Caco-2 (cell line): ENCODE results near the gene NDST1. TPM values are rescaled to one million over a fixed set of nuclear protein-coding genes. Genes with fewer than 3 reads are reported as not detected.

Experiments used
- BruUV-seq: library from RNA; stranded (reverse); fragments of 400-500 nt; replicated peaks from 2 replicates; lab custom pipeline; 2021; lab: Mats Ljungman, UMichigan
- CTCF ChIA-PET: fragments of 300-600 bp; sonication (Branson Sonifier 250); formaldehyde crosslinking; loops from one replicate; lab custom pipeline; 2022; ENCODE audit warnings: antibody characterized with exemption; lab: Charles Lee
- POLR2A ChIA-PET: fragments of 300-600 bp; sonication (Branson Sonifier 250); formaldehyde crosslinking; loops from one replicate; lab custom pipeline; 2022; ENCODE audit warnings: antibody characterized with exemption; lab: Charles Lee
- DNase-seq, 2 experiments: peaks; one replicate each; pipeline versions ENCODE4 v3.0.0 to v3.0.0-alpha.2; 2020 to 2022
- H3K27me3 ChIP-seq: replicated peaks from 2 replicates; pipeline ENCODE4 v1.6.0; 2011; ENCODE audit warnings: low read length; ENCODE audit not compliant: control insufficient read depth, insufficient read depth
- H3K36me3 ChIP-seq: 2 replicates; pipeline ENCODE4 v1.5.1; 2011; ENCODE audit warnings: low read length; ENCODE audit not compliant: control insufficient read depth, insufficient read depth
- H3K4me1 ChIP-seq: fragments of 250-450 bp; sonication (Bioruptor Pico); 2 replicates; pipeline ENCODE4 v1.5.1; 2020; ENCODE audit warnings: mild to moderate bottlenecking
- H3K4me3 ChIP-seq: 2 replicates; pipeline ENCODE4 v1.5.1; 2011; ENCODE audit warnings: low read depth, mild to moderate bottlenecking, control low read depth, low read length
- H3K9me3 ChIP-seq: fragments of 250-450 bp; sonication (Bioruptor Pico); 2 replicates; pipeline ENCODE4 v1.5.1; 2020; ENCODE audit warnings: mild to moderate bottlenecking, moderate library complexity
- H3K27ac Mint-ChIP-seq: one replicate; pipeline ENCODE4 v1.8.0; 2022; ENCODE audit warnings: mixed read lengths; ENCODE audit not compliant: unreplicated experiment
- H3K27me3 Mint-ChIP-seq: one replicate; pipeline ENCODE4 v1.8.0; 2022; ENCODE audit warnings: mixed read lengths; ENCODE audit not compliant: insufficient read depth, unreplicated experiment
- H3K36me3 Mint-ChIP-seq: one replicate; pipeline ENCODE4 v1.8.0; 2022; ENCODE audit warnings: mild to moderate bottlenecking, mixed read lengths; ENCODE audit not compliant: insufficient read depth, unreplicated experiment
- H3K4me1 Mint-ChIP-seq: one replicate; pipeline ENCODE4 v1.8.0; 2022; ENCODE audit warnings: low read depth, mixed read lengths; ENCODE audit not compliant: unreplicated experiment
- H3K4me3 Mint-ChIP-seq: one replicate; pipeline ENCODE4 v1.8.0; 2022; ENCODE audit warnings: mild to moderate bottlenecking, moderate library complexity, mixed read lengths; ENCODE audit not compliant: unreplicated experiment
- H3K9me3 Mint-ChIP-seq: one replicate; pipeline ENCODE4 v1.8.0; 2022; ENCODE audit warnings: mixed read lengths; ENCODE audit not compliant: unreplicated experiment
- CTCF ChIP-seq, 2 experiments: fragments of 200-600 bp in 1 of 2; IDR thresholded peaks; 1 replicate in 1 of 2; 2 replicates in 1 of 2; pipeline versions ENCODE4 v1.5.1 to v1.8.0; 2011 to 2022; ENCODE audit warnings: antibody characterized with exemption in 1 of 2, control low read depth in 1 of 2, inconsistent platforms in 1 of 2, low read depth in 1 of 2, low read length in 1 of 2, mild to moderate bottlenecking in 1 of 2, moderate library complexity in 1 of 2; ENCODE audit not compliant: insufficient read depth in 1 of 2, severe bottlenecking in 1 of 2, unreplicated experiment in 1 of 2
- intact Hi-C: fragments of 100-400 bp; cut with micrococcal nuclease; formaldehyde crosslinking; loops from one replicate; pipeline ENCODE4 v1.10.0; 2022; ENCODE audit not compliant: unreplicated experiment
- total RNA-seq: library from RNA; stranded (reverse); gene quantifications from 2 replicates; pipeline ENCODE4 v1.2.3, GENCODE V29; 2022

NDST1 gene
- total RNA-seq, 1 experiment from 2014 or later = 110 TPM

DNA sequence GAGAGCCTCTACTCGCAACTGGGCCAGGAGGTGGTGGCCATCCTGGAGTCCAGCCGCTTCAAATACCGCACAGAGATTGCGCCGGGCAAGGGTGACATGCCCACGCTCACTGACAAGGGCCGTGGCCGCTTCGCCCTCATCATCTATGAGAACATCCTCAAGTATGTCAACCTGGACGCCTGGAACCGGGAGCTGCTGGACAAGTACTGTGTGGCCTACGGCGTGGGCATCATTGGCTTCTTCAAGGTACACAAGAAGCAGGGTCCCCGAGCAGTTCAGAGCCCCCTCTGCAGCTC, 13.5 kb downstream of the NDST1 start:
- Mint-ChIP-seq H3K4me3 (peak overlapping the region; percentile 59), H3K4me1 (peaks cover 67% of the 10 kb centered on the region), H3K27ac (peak overlapping the region; percentile 63), H3K27me3 (no peaks in the 10 kb centered on the region), H3K9me3 (no peaks in the 10 kb centered on the region), H3K36me3 (peaks cover 64% of the 10 kb centered on the region)
- no TSS peak for BruUV-seq
- no peaks in the 10 kb centered on the region for H3K9me3 ChIP-seq
- peaks cover 57% of the 10 kb centered on the region for H3K4me1 ChIP-seq
- intact Hi-C loops = no loop called here
- no peaks in the 10 kb centered on the region for H3K27me3 ChIP-seq
- H3K4me3 ChIP-seq = no peak overlapping the region
- CTCF ChIA-PET = interaction anchor here (2.9 kb wide), 1 partner anchor 10 kb away, joined by 24 read pairs; no protein-coding TSS in a partner anchor
- H3K36me3 ChIP-seq = peaks cover 8% of the 10 kb centered on the region
- DNase-seq = no peak
- POLR2A ChIA-PET = no interaction called here
- TF ChIP-seq CTCF (IDR thresholded peaks at IDR 0.05; ENCODE audit: insufficient read depth in 1 of 2, low read depth in 1 of 2, low read length in 1 of 2, severe bottlenecking in 1 of 2, unreplicated experiment in 1 of 2) = no peak

GRCh38 chr5:150521939-150522503, 14.1 kb downstream of the NDST1 start:
- BruUV-seq = no TSS peak
- POLR2A ChIA-PET = interaction anchor here (0.9 to 1.1 kb wide), 2 partner anchors 35 to 38 kb away, joined by 5 to 10 read pairs; no protein-coding TSS in a partner anchor
- Mint-ChIP-seq H3K36me3 (peaks cover 67% of the 10 kb centered on the region), H3K27ac (peak overlapping the region; percentile 63), H3K4me1 (peaks cover 67% of the 10 kb centered on the region), H3K9me3 (no peaks in the 10 kb centered on the region), H3K27me3 (no peaks in the 10 kb centered on the region), H3K4me3 (peak overlapping the region; percentile 59)
- H3K9me3 ChIP-seq = no peaks in the 10 kb centered on the region
- intact Hi-C loops = loop anchor here (1.0 kb wide), 3 partner anchors 12 to 48 kb away; no protein-coding TSS in a partner anchor
- no peaks in the 10 kb centered on the region for H3K27me3 ChIP-seq
- no peak for TF ChIP-seq CTCF (IDR thresholded peaks at IDR 0.05; ENCODE audit: insufficient read depth in 1 of 2, low read depth in 1 of 2, low read length in 1 of 2, severe bottlenecking in 1 of 2, unreplicated experiment in 1 of 2)
- H3K4me1 ChIP-seq = peaks cover 51% of the 10 kb centered on the region
- CTCF ChIA-PET = interaction anchor here (0.8 to 3.4 kb wide), 6 partner anchors 10 to 71 kb away, joined by 3 to 28 read pairs (median 4); no protein-coding TSS in a partner anchor
- H3K36me3 ChIP-seq = peaks cover 8% of the 10 kb centered on the region
- DNase-seq = no peak
- H3K4me3 ChIP-seq = no peak overlapping the region

DNA sequence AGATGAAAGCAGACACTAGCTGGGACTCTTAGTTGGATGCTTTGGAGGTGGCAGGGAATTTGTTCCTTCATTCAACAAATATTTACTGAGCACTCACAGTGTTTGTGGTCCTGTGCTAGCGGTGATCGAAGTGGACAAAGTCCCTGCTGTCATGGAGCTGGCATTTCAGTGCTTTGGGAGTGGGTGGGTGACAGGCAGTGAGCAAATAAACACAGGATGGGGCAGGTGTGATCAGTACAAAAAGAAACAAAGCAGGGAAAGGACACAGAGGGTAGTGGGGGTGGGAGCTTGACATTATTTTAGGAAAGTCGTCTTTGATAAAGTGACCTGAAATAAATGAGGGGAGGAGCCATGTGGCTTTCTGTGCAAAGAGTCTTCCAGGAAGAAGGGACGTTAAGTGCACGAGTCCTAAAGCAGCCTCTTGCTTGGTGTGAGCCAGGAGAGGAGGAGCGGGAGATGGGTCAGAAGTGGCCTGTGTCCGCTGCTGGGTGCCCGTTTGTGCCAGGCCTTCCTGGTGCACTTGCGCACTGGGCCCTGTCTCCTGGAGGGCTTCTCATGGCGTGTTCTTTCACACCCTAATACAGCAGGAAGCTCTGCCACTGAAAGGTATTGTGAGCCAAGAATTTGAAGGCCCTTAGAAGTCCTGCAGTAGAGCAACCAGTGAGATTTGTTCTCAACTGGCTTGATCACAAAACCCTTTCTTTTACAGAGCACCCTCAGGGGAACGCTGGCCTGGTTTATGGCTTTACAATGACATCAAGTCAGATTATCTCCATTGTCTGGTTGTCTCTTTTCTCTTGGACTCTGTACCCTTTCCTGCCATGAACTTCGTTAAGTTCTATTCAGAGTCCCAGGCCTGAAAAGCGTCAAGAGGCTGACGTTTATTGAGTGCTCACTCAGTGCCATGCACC, 14.8 kb downstream of the NDST1 start:
- Histone ChIP-seq H3K9me3 (no peaks in the 10 kb centered on the region), H3K4me3 (no peak overlapping the region), H3K36me3 (peaks cover 10% of the 10 kb centered on the region), H3K27me3 (no peaks in the 10 kb centered on the region), H3K4me1 (peaks cover 44% of the 10 kb centered on the region)
- DNase-seq = peak; percentile 80 to 87
- peaks cover 66% of the 10 kb centered on the region for H3K4me1 Mint-ChIP-seq
- TF ChIP-seq CTCF (IDR thresholded peaks at IDR 0.05; ENCODE audit: insufficient read depth in 1 of 2, low read depth in 1 of 2, low read length in 1 of 2, severe bottlenecking in 1 of 2, unreplicated experiment in 1 of 2) = no peak
- H3K27me3 Mint-ChIP-seq = no peaks in the 10 kb centered on the region
- peak overlapping the region; percentile 59 for H3K4me3 Mint-ChIP-seq
- ChIA-PET CTCF (interaction anchor here (0.8 to 3.4 kb wide), 6 partner anchors 11 to 72 kb away, joined by 3 to 28 read pairs (median 4); no protein-coding TSS in a partner anchor), POLR2A (interaction anchor here (0.6 to 1.1 kb wide), 3 partner anchors 20 to 38 kb away, joined by 5 to 10 read pairs (median 6); no protein-coding TSS in a partner anchor)
- intact Hi-C loops = loop anchor here (1.0 kb wide), 6 partner anchors 12 to 63 kb away; no protein-coding TSS in a partner anchor
- H3K9me3 Mint-ChIP-seq = no peaks in the 10 kb centered on the region
- H3K27ac Mint-ChIP-seq = peak overlapping the region; percentile 63
- BruUV-seq = TSS peak; percentile 31
- H3K36me3 Mint-ChIP-seq = peaks cover 69% of the 10 kb centered on the region
